ENCODE data around the gene SYNPO.

DNA sequence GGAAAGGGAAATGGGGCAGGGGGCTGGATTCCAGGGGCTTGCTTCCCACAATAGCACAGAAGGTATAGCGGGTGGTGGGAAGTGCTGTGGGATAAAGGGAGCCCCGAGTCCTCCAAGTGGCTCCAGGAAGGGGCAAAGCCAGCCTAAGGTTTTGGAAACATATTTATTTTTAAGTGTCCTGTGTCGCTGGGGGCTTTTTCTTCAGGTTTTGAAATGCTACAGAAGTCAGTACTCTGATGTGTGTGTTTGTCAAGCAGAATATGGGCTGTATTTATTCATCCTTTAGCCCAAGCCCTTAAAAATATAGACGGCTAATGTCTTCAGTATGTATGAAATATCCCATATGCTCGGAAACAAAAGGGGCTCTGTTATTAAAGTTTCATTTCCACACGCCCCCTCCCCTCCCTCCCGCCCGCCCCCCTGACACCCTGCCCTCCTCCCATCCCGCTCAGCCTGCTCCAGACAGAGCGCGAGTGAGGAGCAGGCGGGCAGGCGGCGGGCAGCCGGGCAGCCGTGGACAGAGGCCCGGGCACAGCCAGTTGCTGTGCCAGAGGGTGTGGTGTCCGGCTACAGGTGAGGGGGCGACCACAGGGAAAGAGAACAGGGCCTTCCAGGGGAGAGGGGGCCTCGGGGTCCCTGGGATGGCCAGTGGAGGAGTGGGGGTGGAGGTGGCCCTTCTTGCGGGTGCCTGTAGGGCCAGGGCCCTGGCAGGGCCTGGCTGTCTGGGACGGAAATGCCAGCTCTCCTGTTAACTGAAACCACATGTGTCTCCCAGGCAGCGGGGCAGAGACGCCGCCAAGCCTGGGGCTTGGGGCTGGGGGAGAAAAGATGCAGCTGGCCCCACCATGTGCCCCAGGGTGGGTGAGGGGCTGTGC, 39.6 kb upstream of the SYNPO start:
- TF ChIP-seq, protein P1, sequence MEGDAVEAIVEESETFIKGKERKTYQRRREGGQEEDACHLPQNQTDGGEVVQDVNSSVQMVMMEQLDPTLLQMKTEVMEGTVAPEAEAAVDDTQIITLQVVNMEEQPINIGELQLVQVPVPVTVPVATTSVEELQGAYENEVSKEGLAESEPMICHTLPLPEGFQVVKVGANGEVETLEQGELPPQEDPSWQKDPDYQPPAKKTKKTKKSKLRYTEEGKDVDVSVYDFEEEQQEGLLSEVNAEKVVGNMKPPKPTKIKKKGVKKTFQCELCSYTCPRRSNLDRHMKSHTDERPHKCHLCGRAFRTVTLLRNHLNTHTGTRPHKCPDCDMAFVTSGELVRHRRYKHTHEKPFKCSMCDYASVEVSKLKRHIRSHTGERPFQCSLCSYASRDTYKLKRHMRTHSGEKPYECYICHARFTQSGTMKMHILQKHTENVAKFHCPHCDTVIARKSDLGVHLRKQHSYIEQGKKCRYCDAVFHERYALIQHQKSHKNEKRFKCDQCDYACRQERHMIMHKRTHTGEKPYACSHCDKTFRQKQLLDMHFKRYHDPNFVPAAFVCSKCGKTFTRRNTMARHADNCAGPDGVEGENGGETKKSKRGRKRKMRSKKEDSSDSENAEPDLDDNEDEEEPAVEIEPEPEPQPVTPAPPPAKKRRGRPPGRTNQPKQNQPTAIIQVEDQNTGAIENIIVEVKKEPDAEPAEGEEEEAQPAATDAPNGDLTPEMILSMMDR (IDR thresholded peaks at IDR 0.05): no peak
- no peak for TF ChIP-seq POLR2A (IDR thresholded peaks at IDR 0.05)
- TF ChIP-seq POLR2AphosphoS5 (IDR thresholded peaks at IDR 0.05): no peak

All from transverse colon (tissue), 4 donors.